Adrenal gland (tissue), 5 donors: Measurements from ENCODE around the gene ADIRF.
"Not testable (repeated sequence)": the region's sequence is repeated elsewhere in the genome, so short reads cannot be mapped to it uniquely, and the experiment has no call there.

ENCODE experiments used
- POLR2A ChIP-seq, 2 donors: fragments of 450-650 bp; IDR thresholded peaks; one replicate each; pipeline ENCODE4 v1.6.1; 2017; ENCODE audit warnings: antibody characterized with exemption in 2 of 2, mild to moderate bottlenecking in 2 of 2, moderate library complexity in 1 of 2
- TF ChIP-seq, protein P1 (sequence below), 6 experiments: fragments of 450-650 bp in 4 of 6; fragments of 200-600 bp in 2 of 6; sonication (generic) in 1 of 6; IDR thresholded peaks; 1 replicate in 5 of 6; 2 replicates in 1 of 6; pipeline versions ENCODE4 v1.5.1 to v1.8.0; 2016 to 2021; ENCODE audit warnings: antibody characterized with exemption in 6 of 6, mild to moderate bottlenecking in 2 of 6, moderate library complexity in 1 of 6
- donor health status: DM: no; HTN: no; CAD: no.

DNA sequence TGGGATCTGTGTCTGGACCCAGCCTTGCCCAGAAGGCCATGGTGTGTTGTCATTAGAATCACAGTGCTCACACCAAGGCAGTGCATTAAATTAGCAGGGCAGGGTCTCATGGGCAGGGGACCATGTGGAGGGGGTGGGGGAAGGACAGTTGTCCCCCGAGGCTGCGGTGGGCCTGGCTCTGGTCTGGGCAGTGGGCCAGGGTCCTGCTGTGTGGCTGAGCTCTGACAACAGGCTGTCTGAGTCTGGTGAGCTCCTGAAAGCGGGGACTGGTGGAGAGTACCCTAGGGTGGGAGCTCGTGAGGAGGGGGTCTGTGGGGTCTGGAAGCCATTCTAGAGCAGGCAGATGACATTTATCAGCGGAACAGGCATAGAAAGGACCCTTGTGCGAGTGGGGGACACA lies 49.8 kb downstream of the ADIRF start:
- TF ChIP-seq, protein P1, sequence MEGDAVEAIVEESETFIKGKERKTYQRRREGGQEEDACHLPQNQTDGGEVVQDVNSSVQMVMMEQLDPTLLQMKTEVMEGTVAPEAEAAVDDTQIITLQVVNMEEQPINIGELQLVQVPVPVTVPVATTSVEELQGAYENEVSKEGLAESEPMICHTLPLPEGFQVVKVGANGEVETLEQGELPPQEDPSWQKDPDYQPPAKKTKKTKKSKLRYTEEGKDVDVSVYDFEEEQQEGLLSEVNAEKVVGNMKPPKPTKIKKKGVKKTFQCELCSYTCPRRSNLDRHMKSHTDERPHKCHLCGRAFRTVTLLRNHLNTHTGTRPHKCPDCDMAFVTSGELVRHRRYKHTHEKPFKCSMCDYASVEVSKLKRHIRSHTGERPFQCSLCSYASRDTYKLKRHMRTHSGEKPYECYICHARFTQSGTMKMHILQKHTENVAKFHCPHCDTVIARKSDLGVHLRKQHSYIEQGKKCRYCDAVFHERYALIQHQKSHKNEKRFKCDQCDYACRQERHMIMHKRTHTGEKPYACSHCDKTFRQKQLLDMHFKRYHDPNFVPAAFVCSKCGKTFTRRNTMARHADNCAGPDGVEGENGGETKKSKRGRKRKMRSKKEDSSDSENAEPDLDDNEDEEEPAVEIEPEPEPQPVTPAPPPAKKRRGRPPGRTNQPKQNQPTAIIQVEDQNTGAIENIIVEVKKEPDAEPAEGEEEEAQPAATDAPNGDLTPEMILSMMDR (IDR thresholded peaks at IDR 0.05), result not testable (repeated sequence)
- not testable (repeated sequence) for TF ChIP-seq POLR2A (IDR thresholded peaks at IDR 0.05)
